Naive thymus-derived CD8-positive, alpha-beta T cell (primary cell): ENCODE measurements around the gene GALNTL6. TPM values are rescaled to one million over a fixed set of nuclear protein-coding genes. Genes with fewer than 3 reads are reported as not detected.
"Not testable (repeated sequence)": the region's sequence is repeated elsewhere in the genome, so short reads cannot be mapped to it uniquely, and the experiment has no call there.

Source experiments
- ATAC-seq, 2 donors: fragments of 150-1000 bp; cut with Tn5 transposase in 1 of 2; sonication (Bioruptor Pico), chemical (Tn5 transposase) in 1 of 2; 1 replicate in 1 of 2; 2 replicates in 1 of 2; pipeline ENCODE4 v1.10.0; 2021; ENCODE audit warnings: mild to moderate bottlenecking in 2 of 2, moderate library complexity in 2 of 2
- POLR2A ChIA-PET: fragments of 350-600 bp; sonication (Branson Sonifier 250); formaldehyde crosslinking; loops from one replicate; lab custom pipeline; 2021; ENCODE audit warnings: antibody characterized with exemption; lab: Charles Lee
- DNase-seq, 10 donors: peaks; one replicate each; pipeline versions ENCODE4 v3.0.0 to v3.0.0-alpha.2; 2020 to 2022
- H3K27ac Mint-ChIP-seq, 10 donors: one replicate each; pipeline ENCODE4 v1.8.0; 2020 to 2022; ENCODE audit warnings: mild to moderate bottlenecking in 10 of 10, mixed read lengths in 10 of 10, moderate library complexity in 4 of 10, inconsistent platforms in 1 of 10
- H3K27me3 Mint-ChIP-seq, 5 donors: one replicate each; pipeline ENCODE4 v1.8.0; 2021 to 2022; ENCODE audit warnings: mixed read lengths in 5 of 5
- H3K36me3 Mint-ChIP-seq, 3 donors: one replicate each; pipeline ENCODE4 v1.8.0; 2020 to 2022; ENCODE audit warnings: mixed read lengths in 3 of 3, mild to moderate bottlenecking in 2 of 3, inconsistent platforms in 1 of 3
- H3K4me1 Mint-ChIP-seq, 4 donors: one replicate each; pipeline ENCODE4 v1.8.0; 2021 to 2022; ENCODE audit warnings: mixed read lengths in 4 of 4
- H3K4me3 Mint-ChIP-seq, 10 donors: one replicate each; pipeline ENCODE4 v1.8.0; 2020 to 2022; ENCODE audit warnings: mild to moderate bottlenecking in 10 of 10, mixed read lengths in 10 of 10, moderate library complexity in 6 of 10, inconsistent platforms in 1 of 10
- H3K9me3 Mint-ChIP-seq, 9 donors: one replicate each; pipeline ENCODE4 v1.8.0; 2020 to 2022; ENCODE audit warnings: mixed read lengths in 9 of 9, mild to moderate bottlenecking in 3 of 9, inconsistent platforms in 1 of 9, moderate library complexity in 1 of 9
- polyA plus RNA-seq, 3 donors: library from polyadenylated mRNA; unstranded; fragments of 300-500 nt; fragmentation: Illumina TruSeq; gene quantifications; one replicate each; pipeline ENCODE4 v1.2.3, GENCODE V29; 2021
- total RNA-seq, 8 experiments: library from RNA in 2 of 8; stranded (reverse) in 2 of 8; gene quantifications; one replicate each; pipeline ENCODE4 v1.2.3 and lab custom pipeline; 2021 to 2026

Gene GALNTL6
- total and polyA plus RNA-seq, 5 experiments from 2014 or later: not detected

GRCh38 chr4:172786039-172786792 lies 973.0 kb downstream of the GALNTL6 start:
- peaks cover 0 to 13% (median 2%) of the 10 kb centered on the region in 5 donors for H3K27me3 Mint-ChIP-seq
- H3K36me3 Mint-ChIP-seq: no peaks in the 10 kb centered on the region
- peaks cover 0 to 2% (median 0%) of the 10 kb centered on the region in 4 donors for H3K4me1 Mint-ChIP-seq
- ATAC-seq (no peak), DNase-seq (no peak)
- no peak overlapping the region for H3K27ac Mint-ChIP-seq
- POLR2A ChIA-PET: no interaction called here
- H3K4me3 Mint-ChIP-seq: no peak overlapping the region
- peaks cover 0 to 3% (median 0%) of the 10 kb centered on the region in 9 donors for H3K9me3 Mint-ChIP-seq

- H3K27me3 Mint-ChIP-seq: peaks cover 0 to 13% (median 2%) of the 10 kb centered on the region in 5 donors
- H3K4me1 Mint-ChIP-seq: peaks cover 0 to 2% (median 0%) of the 10 kb centered on the region in 4 donors
- no peak for DNase-seq
Observed at GRCh38 chr4:172787111-172787510, 973.9 kb downstream of the GALNTL6 start.

GRCh38 chr4:172791841-172792240 lies 978.6 kb downstream of the GALNTL6 start:
- Mint-ChIP-seq H3K4me3 (no peak overlapping the region), H3K36me3 (no peaks in the 10 kb centered on the region), H3K4me1 (no peaks in the 10 kb centered on the region), H3K27me3 (peaks cover 0 to 11% (median under 1%) of the 10 kb centered on the region in 5 donors), H3K9me3 (peaks cover 0 to 3% (median 0%) of the 10 kb centered on the region in 9 donors), H3K27ac (no peak overlapping the region)
- POLR2A ChIA-PET: no interaction called here
- ATAC-seq: no peak
- DNase-seq: no peak

More at GRCh38 chr4:172787111-172787510, 973.9 kb downstream of the GALNTL6 start:
- no peak for ATAC-seq
- Mint-ChIP-seq H3K9me3 (peaks cover 0 to 3% (median 0%) of the 10 kb centered on the region in 9 donors), H3K36me3 (no peaks in the 10 kb centered on the region), H3K27ac (no peak overlapping the region), H3K4me3 (no peak overlapping the region)
- POLR2A ChIA-PET: no interaction called here

- Mint-ChIP-seq H3K4me3 (no peak overlapping the region), H3K27me3 (peaks cover 0 to 4% (median 0%) of the 10 kb centered on the region in 5 donors), H3K36me3 (no peaks in the 10 kb centered on the region), H3K4me1 (no peaks in the 10 kb centered on the region), H3K9me3 (peaks cover 0 to 2% (median 0%) of the 10 kb centered on the region in 9 donors), H3K27ac (no peak overlapping the region)
- DNase-seq: no peak
- no peak for ATAC-seq
- POLR2A ChIA-PET: no interaction called here
Observed at GRCh38 chr4:172793565-172794306, 980.5 kb downstream of the GALNTL6 start.

GRCh38 chr4:172794307-172794703 lies 981.1 kb downstream of the GALNTL6 start:
- H3K4me1 Mint-ChIP-seq: no peaks in the 10 kb centered on the region
- no peak overlapping the region for H3K4me3 Mint-ChIP-seq
- H3K27ac Mint-ChIP-seq: no peak overlapping the region
- H3K27me3 Mint-ChIP-seq: peaks cover 0 to 4% (median 0%) of the 10 kb centered on the region in 5 donors
- H3K9me3 Mint-ChIP-seq: peaks cover 0 to 2% (median 0%) of the 10 kb centered on the region in 9 donors
- no peak for DNase-seq
- ATAC-seq: no peak
- H3K36me3 Mint-ChIP-seq: no peaks in the 10 kb centered on the region
- POLR2A ChIA-PET: no interaction called here

- DNase-seq, H3K27me3 Mint-ChIP-seq, ATAC-seq, H3K4me1 Mint-ChIP-seq, H3K4me3 Mint-ChIP-seq, H3K9me3 Mint-ChIP-seq, H3K36me3 Mint-ChIP-seq, POLR2A ChIA-PET, H3K27ac Mint-ChIP-seq: not testable (repeated sequence)
Observed at GRCh38 chr4:172797281-172797680, 984.1 kb downstream of the GALNTL6 start.

- POLR2A ChIA-PET: no interaction called here
- H3K4me1 Mint-ChIP-seq: no peaks in the 10 kb centered on the region
- ATAC-seq: no peak
- no peak for DNase-seq
- no peak overlapping the region for H3K4me3 Mint-ChIP-seq
- H3K27ac Mint-ChIP-seq: no peak overlapping the region
- H3K36me3 Mint-ChIP-seq: no peaks in the 10 kb centered on the region
- peaks cover 0 to 10% (median 6%) of the 10 kb centered on the region in 5 donors for H3K27me3 Mint-ChIP-seq
- H3K9me3 Mint-ChIP-seq: no peaks in the 10 kb centered on the region
Observed at GRCh38 chr4:172802032-172802431, 988.8 kb downstream of the GALNTL6 start.

- ATAC-seq (no peak), DNase-seq (no peak)
- Mint-ChIP-seq H3K27ac (no peak overlapping the region), H3K4me3 (no peak overlapping the region), H3K4me1 (no peaks in the 10 kb centered on the region), H3K36me3 (no peaks in the 10 kb centered on the region), H3K27me3 (peaks cover 1 to 11% (median 3%) of the 10 kb centered on the region in 5 donors), H3K9me3 (no peaks in the 10 kb centered on the region)
- POLR2A ChIA-PET: no interaction called here
Observed at GRCh38 chr4:172806841-172807240, 993.6 kb downstream of the GALNTL6 start.

GRCh38 chr4:172808196-172808595 lies 995.0 kb downstream of the GALNTL6 start:
- H3K27ac Mint-ChIP-seq: no peak overlapping the region
- POLR2A ChIA-PET: no interaction called here
- no peak overlapping the region for H3K4me3 Mint-ChIP-seq
- peaks cover 0 to 11% (median 3%) of the 10 kb centered on the region in 5 donors for H3K27me3 Mint-ChIP-seq
- DNase-seq (no peak), ATAC-seq (no peak)
- no peaks in the 10 kb centered on the region for H3K4me1 Mint-ChIP-seq
- H3K9me3 Mint-ChIP-seq: no peaks in the 10 kb centered on the region
- no peaks in the 10 kb centered on the region for H3K36me3 Mint-ChIP-seq

- POLR2A ChIA-PET: no interaction called here
- ATAC-seq (no peak), DNase-seq (no peak)
- no peak overlapping the region for H3K27ac Mint-ChIP-seq
- no peaks in the 10 kb centered on the region for H3K4me1 Mint-ChIP-seq
- H3K36me3 Mint-ChIP-seq: no peaks in the 10 kb centered on the region
- H3K9me3 Mint-ChIP-seq: peaks cover 0 to 2% (median 0%) of the 10 kb centered on the region in 9 donors
- peaks cover 0 to 11% (median 5%) of the 10 kb centered on the region in 5 donors for H3K27me3 Mint-ChIP-seq
- H3K4me3 Mint-ChIP-seq: no peak overlapping the region
Observed at GRCh38 chr4:172809319-172809718, 996.1 kb downstream of the GALNTL6 start.

GRCh38 chr4:172813359-172813923 lies 1000.2 kb downstream of the GALNTL6 start:
- ATAC-seq: no peak
- H3K4me1 Mint-ChIP-seq: no peaks in the 10 kb centered on the region
- DNase-seq: no peak
- peaks cover 0 to 2% (median 0%) of the 10 kb centered on the region in 9 donors for H3K9me3 Mint-ChIP-seq
- H3K36me3 Mint-ChIP-seq: no peaks in the 10 kb centered on the region
- H3K27ac Mint-ChIP-seq: no peak overlapping the region
- peaks cover 0 to 5% (median 2%) of the 10 kb centered on the region in 5 donors for H3K27me3 Mint-ChIP-seq
- POLR2A ChIA-PET: no interaction called here
- no peak overlapping the region for H3K4me3 Mint-ChIP-seq

GRCh38 chr4:172815499-172816164 lies 1002.4 kb downstream of the GALNTL6 start:
- peaks cover 0 to 6% (median 2%) of the 10 kb centered on the region in 5 donors for H3K27me3 Mint-ChIP-seq
- H3K36me3 Mint-ChIP-seq: no peaks in the 10 kb centered on the region
- no peak overlapping the region for H3K4me3 Mint-ChIP-seq
- H3K9me3 Mint-ChIP-seq: peaks cover 0 to 2% (median 0%) of the 10 kb centered on the region in 9 donors
- ATAC-seq: no peak
- DNase-seq: no peak
- no peak overlapping the region for H3K27ac Mint-ChIP-seq
- no peaks in the 10 kb centered on the region for H3K4me1 Mint-ChIP-seq
- POLR2A ChIA-PET: no interaction called here
